ENCODE data around the gene ZNF569. TPM values are rescaled to one million over a fixed set of nuclear protein-coding genes. Genes with fewer than 3 reads are reported as not detected.

ZNF569 gene
- polyA plus RNA-seq, 1 donor (not counting 4 experiments of a cell fraction or from before 2014, with no cell fraction given), result 2.9 TPM

DNA sequence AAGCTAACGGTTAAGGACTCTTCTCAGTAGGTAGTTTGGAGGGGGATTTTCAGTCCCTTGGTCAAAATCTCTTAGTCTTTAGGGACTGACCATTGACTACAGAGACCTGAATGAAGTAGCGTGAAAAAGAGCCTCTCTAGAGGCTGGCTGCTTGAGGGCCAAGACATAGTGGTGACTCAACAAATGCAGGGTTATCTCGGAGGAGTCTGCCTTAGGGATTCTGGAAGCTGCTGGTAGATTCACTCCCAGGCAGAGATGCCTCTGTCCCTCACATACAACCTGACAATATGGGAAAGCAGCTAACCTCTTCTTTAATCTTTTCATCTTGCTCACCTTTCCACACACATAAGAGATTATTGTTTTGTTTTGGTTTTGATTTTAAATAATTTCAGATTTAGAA is 44.6 kb upstream of the ZNF569 start:
- H3K36me3 ChIP-seq (ENCODE audit: control insufficient read depth in 2 of 2, extremely low read depth in 1 of 2, insufficient read depth in 2 of 2, low read length in 2 of 2), result peaks cover 3% of the 10 kb centered on the region in 2 experiments
- H3K27ac ChIP-seq (ENCODE audit: control insufficient read depth, insufficient read depth, low read length), result no peak overlapping the region
- DNase-seq (ENCODE audit: low read depth, low spot score), result no peak
- no peak overlapping the region for H3K9ac ChIP-seq (ENCODE audit: control insufficient read depth, extremely low read depth, insufficient read depth, low read length)
- no peaks in the 10 kb centered on the region for H3K27me3 ChIP-seq (ENCODE audit: control insufficient read depth, extremely low read depth, insufficient read depth, low read length)
- TF ChIP-seq, protein P1, sequence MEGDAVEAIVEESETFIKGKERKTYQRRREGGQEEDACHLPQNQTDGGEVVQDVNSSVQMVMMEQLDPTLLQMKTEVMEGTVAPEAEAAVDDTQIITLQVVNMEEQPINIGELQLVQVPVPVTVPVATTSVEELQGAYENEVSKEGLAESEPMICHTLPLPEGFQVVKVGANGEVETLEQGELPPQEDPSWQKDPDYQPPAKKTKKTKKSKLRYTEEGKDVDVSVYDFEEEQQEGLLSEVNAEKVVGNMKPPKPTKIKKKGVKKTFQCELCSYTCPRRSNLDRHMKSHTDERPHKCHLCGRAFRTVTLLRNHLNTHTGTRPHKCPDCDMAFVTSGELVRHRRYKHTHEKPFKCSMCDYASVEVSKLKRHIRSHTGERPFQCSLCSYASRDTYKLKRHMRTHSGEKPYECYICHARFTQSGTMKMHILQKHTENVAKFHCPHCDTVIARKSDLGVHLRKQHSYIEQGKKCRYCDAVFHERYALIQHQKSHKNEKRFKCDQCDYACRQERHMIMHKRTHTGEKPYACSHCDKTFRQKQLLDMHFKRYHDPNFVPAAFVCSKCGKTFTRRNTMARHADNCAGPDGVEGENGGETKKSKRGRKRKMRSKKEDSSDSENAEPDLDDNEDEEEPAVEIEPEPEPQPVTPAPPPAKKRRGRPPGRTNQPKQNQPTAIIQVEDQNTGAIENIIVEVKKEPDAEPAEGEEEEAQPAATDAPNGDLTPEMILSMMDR (optimal IDR thresholded peaks at IDR 0.05 in 1 of 3, IDR thresholded peaks at IDR 0.05 in 1 of 3, conservative IDR thresholded peaks at IDR 0.05 in 1 of 3; ENCODE audit: extremely low read depth in 1 of 3, insufficient read depth in 2 of 3, low read length in 3 of 3), result no peak
- TF ChIP-seq EZH2 (IDR thresholded peaks at IDR 0.05; ENCODE audit: low read length), result no peak
- no peaks in the 10 kb centered on the region for H3K9me1 ChIP-seq (ENCODE audit: control insufficient read depth, extremely low read depth, insufficient read depth, low read length)
- H2AFZ ChIP-seq (ENCODE audit: control insufficient read depth, low read length), result no peak overlapping the region
- no peaks in the 10 kb centered on the region for H3K4me1 ChIP-seq (ENCODE audit: control insufficient read depth, extremely low read depth, insufficient read depth, low read length)
- H4K20me1 ChIP-seq (ENCODE audit: control insufficient read depth, extremely low read depth, insufficient read depth, low read length), result no peaks in the 10 kb centered on the region
- H3K4me2 ChIP-seq (ENCODE audit: control insufficient read depth, extremely low read depth, insufficient read depth, low read depth, low read length), result no peak overlapping the region
- no peak for FAIRE-seq
- dilution Hi-C loops (cut with MboI; ENCODE audit: extremely low pct_ligation_motif_present, low sequenced_read_pairs), result no loop called here
- no peak overlapping the region for H3K4me3 ChIP-seq (ENCODE audit: control insufficient read depth in 2 of 3, extremely low read depth in 1 of 3, insufficient read depth in 2 of 3, low read depth in 1 of 3, low read length in 3 of 3)
- no peaks in the 10 kb centered on the region for H3K9me3 ChIP-seq (ENCODE audit: control insufficient read depth, low read depth, low read length)
- H3K79me2 ChIP-seq (ENCODE audit: control insufficient read depth, insufficient read depth, low read length), result peaks cover 13% of the 10 kb centered on the region

- dilution Hi-C loops (cut with MboI; ENCODE audit: extremely low pct_ligation_motif_present, low sequenced_read_pairs), result no loop called here
- Histone ChIP-seq H4K20me1 (ENCODE audit: control insufficient read depth, extremely low read depth, insufficient read depth, low read length) (no peaks in the 10 kb centered on the region), H3K4me3 (ENCODE audit: control insufficient read depth in 2 of 3, extremely low read depth in 1 of 3, insufficient read depth in 2 of 3, low read depth in 1 of 3, low read length in 3 of 3) (no peak overlapping the region)
These were observed 43.9 kb upstream of the ZNF569 start for GRCh38 chr19:37511186-37511585.

More at GRCh38 chr19:37511186-37511585, 43.9 kb upstream of the ZNF569 start:
- DNase-seq (ENCODE audit: low read depth, low spot score), result no peak
- Histone ChIP-seq H3K9ac (ENCODE audit: control insufficient read depth, extremely low read depth, insufficient read depth, low read length) (no peak overlapping the region), H3K36me3 (ENCODE audit: control insufficient read depth in 2 of 2, extremely low read depth in 1 of 2, insufficient read depth in 2 of 2, low read length in 2 of 2) (peaks cover 2 to 3% of the 10 kb centered on the region in 2 experiments), H3K27ac (ENCODE audit: control insufficient read depth, insufficient read depth, low read length) (no peak overlapping the region), H3K79me2 (ENCODE audit: control insufficient read depth, insufficient read depth, low read length) (peaks cover 13% of the 10 kb centered on the region), H3K9me1 (ENCODE audit: control insufficient read depth, extremely low read depth, insufficient read depth, low read length) (no peaks in the 10 kb centered on the region), H3K9me3 (ENCODE audit: control insufficient read depth, low read depth, low read length) (no peaks in the 10 kb centered on the region), H3K4me1 (ENCODE audit: control insufficient read depth, extremely low read depth, insufficient read depth, low read length) (no peaks in the 10 kb centered on the region), H3K27me3 (ENCODE audit: control insufficient read depth, extremely low read depth, insufficient read depth, low read length) (no peaks in the 10 kb centered on the region), H3K4me2 (ENCODE audit: control insufficient read depth, extremely low read depth, insufficient read depth, low read depth, low read length) (no peak overlapping the region), H2AFZ (ENCODE audit: control insufficient read depth, low read length) (no peak overlapping the region)
- FAIRE-seq, result no peak
- TF ChIP-seq, protein P1 (optimal IDR thresholded peaks at IDR 0.05 in 1 of 3, IDR thresholded peaks at IDR 0.05 in 1 of 3, conservative IDR thresholded peaks at IDR 0.05 in 1 of 3; ENCODE audit: extremely low read depth in 1 of 3, insufficient read depth in 2 of 3, low read length in 3 of 3), result no peak
- no peak for TF ChIP-seq EZH2 (IDR thresholded peaks at IDR 0.05; ENCODE audit: low read length)

All from keratinocyte (primary cell).